Left colon (tissue), 2 donors: ENCODE measurements around the gene KRTAP5-5. TPM values are rescaled to one million over a fixed set of nuclear protein-coding genes. Genes with fewer than 3 reads are reported as not detected.
"Not testable (repeated sequence)": the region's sequence is repeated elsewhere in the genome, so short reads cannot be mapped to it uniquely, and the experiment has no call there.

Experiments
- ATAC-seq: fragments of 200-7000 bp; cut with Tn5 transposase; one replicate; pipeline ENCODE4 v1.9.1; 2020; ENCODE audit warnings: mild to moderate bottlenecking, moderate library complexity
- DNase-seq, 2 donors: peaks; one replicate each; pipeline ENCODE4 v3.0.0-alpha.2; 2020
- intact Hi-C, 2 donors: fragments of 100-400 bp; cut with DNase I in 1 of 2; cut with micrococcal nuclease in 1 of 2; formaldehyde crosslinking; loops; one replicate each; pipeline versions ENCODE4 v1.11.2 to v1.14.0; 2022; cut with DNase I, micrococcal nuclease
- total RNA-seq, 2 donors: library from RNA; stranded (reverse); fragmentation: NEBNext Ultra II Directional; extraction: Animal tissue kit (Norgen Biotek cat#: 25700); gene quantifications; one replicate each; pipeline ENCODE4 v1.2.1, GENCODE V29; 2021
- donor health status: DM: no; HTN: no; CAD: no.
- donor health status: DM: yes; HTN: yes; CAD: no.

The KRTAP5-5 gene
- total RNA-seq, 2 donors from 2014 or later = 0.28 to 0.43 TPM

GRCh38 chr11:1652442-1652770 lies 22.8 kb downstream of the KRTAP5-5 start:
- DNase-seq (no peak), ATAC-seq (no peak)
- intact Hi-C loops = loop anchor here in 1 of 2 donors (5.0 kb wide), 1 partner anchor 180 kb away; the partner anchor contains the start of gene SYT8

GRCh38 chr11:1652771-1653540 lies 23.4 kb downstream of the KRTAP5-5 start:
- ATAC-seq = peak; percentile 86
- peak in 1 of 2 donors; percentile 72 for DNase-seq
- intact Hi-C loops = loop anchor here in 1 of 2 donors (5.0 kb wide), 1 partner anchor 179 kb away; the partner anchor contains the start of gene SYT8

GRCh38 chr11:1653541-1654387 lies 24.2 kb downstream of the KRTAP5-5 start:
- intact Hi-C loops = loop anchor here in 1 of 2 donors (5.0 kb wide), 1 partner anchor 179 kb away; the partner anchor contains the start of gene SYT8
- no peak for ATAC-seq
- DNase-seq = no peak

- no peak for DNase-seq
- intact Hi-C loops = loop anchor here in 1 of 2 donors (5.0 kb wide), 1 partner anchor 178 kb away; the partner anchor contains the start of gene SYT8
- ATAC-seq = no peak
These were observed 25.0 kb downstream of the KRTAP5-5 start for GRCh38 chr11:1654388-1655167.

DNA sequence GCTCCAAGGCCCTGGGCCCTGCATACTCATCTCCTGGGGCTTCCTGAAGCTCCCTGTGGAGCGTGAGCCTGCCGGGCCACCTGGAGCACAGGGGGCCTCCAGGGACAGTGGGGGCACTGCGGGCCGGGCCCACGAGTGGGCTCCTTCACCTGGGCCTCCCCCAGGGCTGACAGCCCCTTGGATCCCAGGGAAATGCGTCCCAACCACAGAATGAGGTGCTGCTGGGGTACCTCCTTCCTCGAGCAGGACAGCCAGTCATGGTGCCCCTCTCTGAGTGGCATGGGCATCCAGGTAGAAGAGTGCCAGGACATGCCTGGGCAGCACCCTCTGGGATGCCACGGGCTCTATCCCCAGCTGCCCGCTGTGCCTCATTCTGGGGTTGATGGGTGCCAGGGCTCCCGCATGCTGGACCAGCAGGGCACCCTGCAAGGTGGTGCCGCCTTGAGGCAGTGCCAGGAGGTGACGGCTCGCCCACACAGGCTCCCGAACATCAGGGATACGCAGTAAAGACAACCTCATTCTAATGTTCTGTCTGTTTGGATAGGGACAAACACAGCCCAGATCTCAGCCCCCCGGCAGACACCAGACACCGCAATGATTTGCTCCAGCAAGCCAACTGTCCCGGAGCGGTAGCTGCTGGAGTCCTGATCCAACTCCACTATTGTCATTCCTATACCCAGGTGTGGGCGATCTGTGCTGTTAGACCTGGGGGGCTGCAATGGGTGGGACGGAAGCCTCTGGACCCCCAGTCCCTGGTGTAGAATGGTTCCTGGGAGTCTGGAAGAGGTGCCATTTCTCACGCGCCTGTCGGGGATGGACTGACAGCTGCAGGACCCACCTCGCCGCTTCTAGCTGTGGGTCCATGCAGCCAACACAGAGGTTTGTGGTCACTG lies 25.8 kb downstream of the KRTAP5-5 start:
- DNase-seq (no peak), ATAC-seq (no peak)
- intact Hi-C loops = no loop called here

DNA sequence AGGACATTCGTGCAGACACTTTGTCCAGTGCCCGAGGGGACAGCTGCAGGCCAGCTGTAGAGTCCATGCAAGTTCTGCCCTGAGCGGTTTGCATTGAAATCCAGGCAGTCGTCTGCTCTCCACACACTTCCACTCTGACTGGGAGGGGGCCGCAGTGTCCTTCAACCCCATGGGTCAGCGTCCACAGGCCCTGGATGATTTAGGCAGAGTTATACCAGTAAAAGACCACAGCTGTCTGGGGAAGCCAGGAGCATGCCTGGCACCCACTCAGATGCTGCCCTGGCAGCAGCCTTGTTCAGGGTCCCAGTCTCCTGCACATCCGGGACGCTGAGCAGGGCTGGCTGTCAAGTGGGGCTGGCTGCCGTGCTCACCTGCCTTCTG lies 26.5 kb downstream of the KRTAP5-5 start:
- ATAC-seq = no peak
- intact Hi-C loops = no loop called here
- no peak for DNase-seq

DNA sequence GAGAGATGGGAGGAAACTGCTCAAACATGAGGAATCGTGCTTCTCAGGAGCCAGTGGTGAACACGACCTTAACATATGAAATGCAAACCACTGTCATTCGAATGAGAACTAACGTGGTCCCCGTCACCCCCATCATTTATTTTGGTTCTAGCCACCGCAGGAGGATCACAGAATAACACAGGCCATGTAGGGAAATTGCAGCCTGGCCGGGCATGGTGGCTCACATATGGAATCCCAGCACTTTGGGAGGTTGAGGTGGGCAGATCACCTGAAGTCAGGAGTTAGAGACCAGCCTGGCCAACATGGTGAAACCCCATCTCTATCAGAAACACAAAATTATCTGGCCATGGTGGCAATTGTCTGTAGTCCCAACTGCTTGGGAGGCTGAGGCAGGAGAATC lies 27.1 kb downstream of the KRTAP5-5 start:
- DNase-seq (no peak), ATAC-seq (no peak)
- intact Hi-C loops = no loop called here

- no peak for DNase-seq
- no peak for ATAC-seq
- intact Hi-C loops = no loop called here
These were observed 29.9 kb downstream of the KRTAP5-5 start for GRCh38 chr11:1659506-1659905.

DNA sequence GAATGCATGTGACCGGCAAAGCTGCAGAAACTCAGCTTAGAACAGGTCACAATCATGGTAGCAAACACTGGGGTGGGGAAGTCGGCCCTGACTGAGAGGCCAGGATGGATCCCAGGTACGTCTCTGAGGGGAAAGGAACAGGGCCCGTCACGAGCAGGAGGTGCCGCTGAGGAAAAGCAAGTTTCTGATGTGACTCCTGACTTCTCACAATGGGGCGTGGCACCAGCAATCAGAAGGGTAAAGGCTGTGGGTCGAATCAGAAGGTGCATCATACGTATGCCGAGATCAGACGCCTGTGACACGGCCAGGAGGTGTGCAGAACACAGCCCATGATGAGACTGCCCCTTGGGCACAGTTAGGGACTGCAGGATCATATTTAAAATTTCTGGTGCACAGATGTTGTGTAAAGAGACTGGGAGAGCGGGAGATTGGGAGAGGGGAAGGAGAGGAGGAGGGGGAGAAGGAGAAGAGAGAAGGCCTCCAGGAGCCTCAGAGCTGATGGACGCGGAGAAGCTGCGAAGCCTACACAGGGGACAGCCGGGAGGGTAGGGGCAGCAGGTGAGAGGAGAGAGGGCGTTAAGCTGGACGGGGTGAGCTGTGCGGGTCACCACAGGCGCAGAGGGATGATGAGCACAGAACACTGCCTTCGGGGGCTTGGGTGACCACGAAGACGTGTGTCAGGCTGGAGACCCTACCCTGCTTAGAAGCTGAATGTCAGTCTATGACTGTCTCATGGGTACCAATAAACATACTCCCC lies 30.7 kb downstream of the KRTAP5-5 start:
- no peak for DNase-seq
- intact Hi-C loops = no loop called here
- ATAC-seq = no peak

- ATAC-seq, intact Hi-C loops, DNase-seq: not testable (repeated sequence)
These were observed 32.1 kb downstream of the KRTAP5-5 start for GRCh38 chr11:1661454-1662269.

- ATAC-seq, intact Hi-C loops, DNase-seq: not testable (repeated sequence)
These were observed 33.2 kb downstream of the KRTAP5-5 start for GRCh38 chr11:1662699-1663283.

DNA sequence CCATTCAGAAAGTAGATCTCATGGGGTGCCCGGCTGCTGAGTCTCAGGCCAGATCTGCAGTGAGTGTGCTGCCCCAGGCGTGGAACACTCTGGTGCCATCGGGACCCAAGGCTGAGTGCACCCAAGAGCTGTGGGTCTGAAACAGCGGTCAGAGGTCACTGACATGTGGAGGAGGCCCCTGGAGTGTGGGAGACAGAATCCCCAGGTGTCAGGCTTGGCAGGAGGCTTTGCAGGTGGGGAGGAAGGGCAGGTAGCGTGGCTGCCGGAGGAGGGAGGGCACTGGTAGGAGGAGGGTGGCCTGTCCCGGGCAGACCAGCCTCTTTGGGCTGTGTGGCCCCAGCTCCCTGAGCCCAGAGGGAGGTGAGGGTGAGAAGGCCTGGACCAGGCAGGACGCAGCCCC lies 35.7 kb downstream of the KRTAP5-5 start:
- intact Hi-C loops = no loop called here
- ATAC-seq = no peak
- DNase-seq = no peak

DNA sequence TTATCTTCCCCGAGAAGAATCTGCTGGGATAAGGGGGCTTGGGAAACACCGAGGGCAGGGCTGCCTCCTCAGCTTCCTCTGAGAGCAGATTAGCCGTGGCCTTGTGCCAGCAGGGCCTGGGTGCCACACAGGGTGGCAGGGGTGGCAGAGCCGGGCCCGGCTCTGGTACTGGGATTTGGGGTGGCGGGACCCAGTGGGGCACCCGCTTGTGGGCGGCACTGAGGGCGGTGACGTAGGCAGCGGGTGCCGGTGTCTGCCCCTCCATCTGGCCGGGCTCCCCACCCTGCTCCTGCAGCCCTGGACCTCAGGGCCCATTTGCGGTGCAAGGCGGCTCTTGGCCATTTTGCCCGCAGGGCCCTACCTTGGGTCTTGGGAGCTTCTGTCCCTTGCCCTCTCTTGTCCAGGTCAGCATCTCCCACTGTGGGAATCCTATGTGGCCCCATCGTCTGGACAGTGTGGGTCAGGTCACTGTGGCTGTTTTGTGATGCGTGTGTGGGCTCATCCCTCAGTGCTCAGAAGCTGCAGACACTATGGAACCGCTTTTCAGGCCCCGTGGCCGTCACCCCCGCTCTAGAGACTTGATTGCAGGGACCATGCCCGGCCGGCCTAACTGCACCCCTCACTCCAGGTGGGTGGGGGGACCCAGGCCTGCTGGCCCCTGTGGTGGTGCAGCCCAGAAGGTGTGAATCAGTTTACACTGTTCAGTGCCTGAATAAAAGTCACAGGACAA lies 37.7 kb downstream of the KRTAP5-5 start:
- DNase-seq (no peak), ATAC-seq (no peak)
- intact Hi-C loops = no loop called here

GRCh38 chr11:1667906-1668305 lies 38.3 kb downstream of the KRTAP5-5 start:
- DNase-seq (no peak), ATAC-seq (no peak)
- intact Hi-C loops = no loop called here

DNA sequence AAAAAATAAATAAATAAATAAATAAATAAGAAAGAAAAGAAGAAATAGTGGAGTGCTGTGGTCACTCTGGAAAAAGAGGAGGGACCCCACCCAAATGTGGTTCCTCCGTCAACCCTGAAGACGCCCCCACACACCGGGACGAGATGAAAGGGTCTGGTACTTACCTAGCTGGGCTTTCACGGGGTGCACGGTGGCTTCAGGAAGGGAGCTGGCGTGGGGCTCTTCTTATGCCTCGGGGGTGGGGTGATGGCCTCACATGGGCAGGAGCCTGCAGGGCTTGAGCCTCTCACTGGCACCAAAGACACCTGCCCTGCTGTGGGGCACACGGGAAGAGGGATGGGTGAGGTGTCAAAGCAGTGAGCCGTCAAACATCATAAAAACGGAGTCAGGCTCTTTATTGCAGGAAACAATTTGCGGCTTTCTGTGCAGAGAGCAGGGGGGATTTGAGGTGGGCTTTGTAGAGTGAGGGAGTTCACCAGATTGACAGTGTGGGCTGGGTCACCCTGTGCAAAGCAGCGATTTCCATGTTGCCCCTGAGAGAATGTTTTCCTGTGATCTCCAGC lies 39.4 kb downstream of the KRTAP5-5 start:
- intact Hi-C loops = no loop called here
- DNase-seq = no peak
- no peak for ATAC-seq
